Stimulated activated CD8-positive, alpha-beta memory T cell treated with anti-CD3 and anti-CD28 coated beads, Interleukin-4, amount 100 ng/mL, for 48 hours (primary cell): Measurements from ENCODE around the gene SDK2.

Experiments used
- DNase-seq: peaks from one replicate; pipeline ENCODE4 v3.0.0-alpha.2; 2020

The SDK2 gene

DNA sequence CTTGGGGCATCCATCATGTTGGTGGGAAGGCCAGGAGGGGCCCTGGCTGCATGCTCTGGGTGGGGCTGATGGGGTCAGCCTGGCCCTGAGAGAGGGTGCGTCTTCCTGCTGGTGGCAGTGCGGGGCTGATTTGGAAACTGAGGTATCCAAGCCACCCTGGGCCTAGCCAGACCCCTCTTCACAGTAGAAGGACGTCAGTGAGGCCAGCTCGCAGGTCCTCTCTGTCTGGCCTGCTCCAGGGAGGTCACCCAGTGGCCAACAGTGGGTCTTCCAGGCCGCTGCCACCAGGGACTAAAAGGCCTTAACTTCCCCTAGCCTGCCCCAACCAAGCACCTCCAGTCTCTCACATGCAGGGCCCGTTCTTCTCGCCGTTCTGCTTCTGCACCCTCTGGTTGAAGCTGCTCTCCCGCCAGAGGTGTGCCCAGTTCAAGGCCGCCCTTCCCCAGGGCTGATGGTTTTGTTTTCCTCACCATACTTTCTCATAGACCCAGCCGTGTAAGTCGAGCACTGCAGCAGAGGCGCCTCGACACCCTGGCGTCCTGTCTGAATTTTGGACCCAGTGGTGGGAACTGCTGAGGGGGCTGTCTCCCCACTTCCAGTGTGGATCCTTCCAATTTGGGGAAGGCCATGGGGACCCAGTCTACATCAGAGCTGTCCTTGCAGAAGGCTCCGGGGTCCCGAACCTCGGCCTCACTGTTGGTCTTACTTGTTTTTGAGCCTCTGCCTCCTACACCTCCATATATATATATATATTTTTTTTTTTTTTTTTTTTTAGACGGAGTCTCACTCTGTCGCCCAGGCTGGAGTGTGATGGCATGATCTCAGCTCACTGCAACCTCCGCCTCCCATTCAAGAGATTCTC is 289.6 kb downstream of the SDK2 start:
- DNase-seq = no peak

DNA sequence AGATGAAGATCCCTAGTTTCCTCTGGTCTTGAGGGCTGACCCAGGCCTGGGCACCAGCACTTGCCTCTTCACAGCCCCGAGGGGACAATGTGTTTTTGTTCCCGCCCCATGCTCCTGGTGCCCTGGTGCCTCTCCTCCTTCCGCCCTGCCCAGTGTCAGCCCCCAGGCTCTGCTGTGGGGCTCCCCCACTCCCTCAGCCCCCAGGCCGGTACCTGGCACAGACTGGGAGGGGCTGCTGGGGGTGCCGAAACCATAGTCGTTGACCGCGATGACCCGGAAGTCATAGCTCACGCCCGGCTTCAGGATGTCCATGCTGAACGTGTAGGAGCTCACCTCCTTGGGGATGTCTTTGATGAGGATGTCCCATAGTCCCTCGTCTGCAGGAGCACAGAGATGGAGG is 292.0 kb downstream of the SDK2 start:
- DNase-seq = no peak

DNA sequence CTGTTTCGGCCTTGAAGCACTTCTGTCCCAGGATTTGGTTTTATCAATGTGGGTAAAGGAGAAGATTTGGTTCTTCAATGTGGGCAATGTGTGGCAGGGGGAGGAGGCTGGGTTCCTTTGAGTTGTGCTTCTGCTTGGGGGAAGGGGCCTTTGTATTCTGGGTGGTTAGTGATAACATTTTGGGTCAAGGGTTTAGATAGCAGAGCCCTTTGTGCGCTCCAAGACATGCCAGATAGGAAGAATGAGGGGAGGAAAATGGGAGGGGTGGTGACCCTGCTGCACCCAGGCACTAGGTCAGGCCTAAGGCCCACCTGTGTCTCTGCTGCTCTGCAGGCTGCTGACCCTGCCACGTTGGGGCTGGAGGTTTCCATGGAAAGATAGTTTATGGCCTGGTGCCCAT is 292.5 kb downstream of the SDK2 start:
- no peak for DNase-seq

DNA sequence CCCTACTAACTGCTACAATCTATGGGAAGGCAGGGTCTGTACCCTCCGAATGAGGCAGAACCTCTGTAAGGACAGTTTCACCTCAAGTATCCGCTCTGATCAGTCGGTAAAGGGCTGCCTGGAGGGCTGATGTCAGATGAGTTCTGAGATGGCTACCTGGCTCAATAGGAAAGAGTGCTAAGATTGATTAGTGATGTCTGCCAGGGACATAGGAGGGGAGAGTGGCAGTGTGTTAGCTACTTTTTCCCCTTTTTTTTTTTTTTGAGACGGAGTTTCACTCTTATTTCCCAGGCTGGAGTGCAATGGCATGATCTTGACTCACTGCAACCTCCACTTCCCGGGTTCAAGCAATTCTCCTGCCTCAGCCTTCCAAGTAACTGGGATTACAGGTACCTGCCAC is 293.4 kb downstream of the SDK2 start:
- no peak for DNase-seq

DNA sequence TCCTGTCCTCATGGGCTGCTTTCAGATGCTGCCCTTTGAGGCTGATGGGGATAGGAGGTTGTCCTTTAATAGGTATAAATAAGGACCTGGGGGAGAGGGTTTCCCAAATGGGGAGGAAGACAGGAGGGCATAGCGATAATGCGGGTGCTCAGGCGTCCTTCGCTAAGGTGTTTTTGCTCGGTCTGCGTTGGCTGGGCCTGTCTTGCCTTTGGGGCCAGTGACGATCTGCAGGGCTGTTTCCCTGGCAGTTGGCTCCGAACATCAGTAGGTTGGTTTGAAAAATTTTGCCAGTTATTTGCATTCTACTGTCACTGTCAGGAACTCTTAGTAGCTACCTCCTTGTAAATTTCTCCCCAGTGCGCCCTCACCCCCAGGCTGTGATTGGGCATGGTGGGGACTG is 294.6 kb downstream of the SDK2 start:
- DNase-seq = no peak

DNA sequence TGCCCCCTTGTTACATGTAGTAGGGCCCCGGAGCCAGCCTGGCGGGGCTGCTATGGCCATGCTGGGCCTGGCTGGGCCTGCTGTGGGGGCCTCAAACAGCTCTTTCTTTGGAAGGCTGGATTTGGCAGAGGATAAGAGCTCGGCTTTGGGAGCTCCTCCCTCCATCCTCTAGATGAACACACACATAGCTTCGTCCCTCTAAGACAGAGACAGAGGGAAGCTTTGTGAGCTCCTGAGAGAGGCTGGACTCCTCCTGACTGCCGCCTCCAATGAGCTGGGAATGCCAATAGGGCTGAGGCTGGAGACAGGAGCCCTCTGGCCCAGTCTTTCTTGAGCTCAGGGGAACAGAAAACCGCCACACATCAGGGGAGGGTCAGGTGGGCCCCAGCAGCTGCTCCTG is 295.1 kb downstream of the SDK2 start:
- DNase-seq = no peak

DNA sequence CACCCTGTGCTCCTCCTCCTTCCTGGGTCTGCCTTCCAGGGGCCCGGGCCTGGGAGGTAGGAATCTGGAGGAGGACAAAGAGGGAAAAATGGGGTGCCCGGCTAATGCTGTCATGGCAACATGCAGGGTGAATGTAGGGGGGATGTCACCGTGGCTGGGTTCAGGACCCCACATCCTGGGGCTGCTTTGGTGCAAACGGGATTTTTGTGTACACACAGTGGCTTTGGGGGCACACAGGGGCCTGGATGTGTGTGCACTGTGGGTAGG is 295.5 kb downstream of the SDK2 start:
- no peak for DNase-seq

DNA sequence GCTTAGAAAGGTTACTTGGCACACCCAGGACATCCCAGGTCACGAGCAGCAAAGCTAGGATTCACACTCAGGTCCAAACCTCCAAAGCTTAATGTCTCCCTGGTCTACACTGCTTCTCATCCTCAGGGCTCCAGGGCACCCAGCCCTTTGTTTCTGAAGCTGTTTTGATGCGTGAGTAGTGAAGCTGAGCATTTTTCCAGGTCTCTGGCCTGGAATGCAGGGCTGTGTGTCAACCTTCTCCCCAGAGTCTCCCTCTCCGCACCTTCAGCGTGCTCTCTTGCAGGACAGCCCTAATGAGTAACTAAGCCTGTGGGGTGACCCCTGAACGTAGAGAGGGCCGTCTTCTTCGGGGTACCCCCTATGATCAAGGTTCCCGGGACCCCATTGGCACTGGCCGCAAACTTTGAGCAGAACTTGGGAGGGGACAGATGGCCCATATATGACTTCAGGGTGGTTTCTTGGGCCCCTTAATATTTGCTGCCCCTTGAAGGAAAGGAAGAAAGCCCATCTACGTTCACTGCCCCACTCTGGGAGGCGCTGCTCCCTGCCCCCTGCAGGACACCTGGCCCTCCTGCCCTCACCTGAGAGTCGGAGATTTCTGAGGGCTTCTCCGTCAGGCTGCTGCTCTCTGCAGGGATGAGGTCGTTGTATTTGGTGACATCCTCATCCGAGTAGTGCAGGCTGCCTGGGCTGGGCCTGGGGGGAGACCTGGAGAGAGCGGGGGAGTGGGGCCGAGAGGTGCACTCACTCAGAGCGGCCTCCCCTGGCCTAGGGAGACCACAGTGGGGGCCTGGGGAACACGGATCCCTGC is 296.0 kb downstream of the SDK2 start:
- DNase-seq = no peak

DNA sequence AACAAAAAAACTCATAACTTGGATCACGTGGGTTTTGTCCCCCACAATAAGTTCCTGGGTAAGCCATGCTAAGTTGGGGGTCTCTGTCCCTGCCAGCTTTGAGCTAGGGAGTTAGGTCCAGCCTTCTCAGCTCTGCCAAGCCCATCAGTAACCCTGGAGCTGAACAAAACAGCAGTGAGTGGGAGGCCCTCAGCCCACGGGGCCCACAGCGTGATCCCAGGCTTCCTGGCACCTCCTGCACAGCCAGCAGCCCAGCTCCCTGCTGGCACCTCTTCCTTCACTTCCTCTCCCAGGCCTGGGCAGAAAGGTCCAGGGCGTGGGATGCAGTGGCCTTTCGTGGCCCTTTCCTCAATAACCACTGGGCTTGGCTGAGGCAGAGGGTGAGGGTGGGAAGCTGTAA is 296.9 kb downstream of the SDK2 start:
- DNase-seq = no peak

DNA sequence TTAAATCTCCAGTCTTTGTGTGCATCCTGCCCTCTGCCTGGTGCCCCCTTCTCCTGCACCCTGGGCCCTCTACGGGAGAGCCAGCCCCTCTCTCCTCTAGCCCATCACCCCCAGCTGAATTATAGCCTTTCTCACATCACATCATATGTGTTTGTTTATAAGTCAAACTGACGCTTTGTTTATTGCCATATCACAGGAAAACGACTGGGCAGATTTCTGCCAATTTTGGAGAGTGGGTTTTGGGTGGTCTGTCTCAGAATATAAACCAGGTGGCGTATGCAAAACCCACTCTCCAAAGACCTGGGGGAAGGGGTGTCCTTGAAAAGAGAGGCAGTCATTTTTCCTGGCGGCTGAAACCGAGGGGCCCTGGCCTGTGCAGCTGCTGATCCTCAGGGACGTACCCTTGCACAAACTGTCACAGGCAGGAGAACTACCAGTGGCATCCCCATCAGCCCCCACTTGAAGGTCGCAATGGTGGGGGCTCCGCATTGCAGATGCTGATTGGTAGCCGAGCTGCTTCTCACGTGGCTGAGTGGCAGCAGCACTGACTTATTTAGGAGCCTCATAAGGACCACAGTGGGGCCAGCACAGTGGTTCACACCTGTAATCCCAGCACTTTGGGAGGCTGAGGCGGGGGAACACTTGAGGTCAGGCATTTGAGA is 297.6 kb downstream of the SDK2 start:
- DNase-seq = no peak

DNA sequence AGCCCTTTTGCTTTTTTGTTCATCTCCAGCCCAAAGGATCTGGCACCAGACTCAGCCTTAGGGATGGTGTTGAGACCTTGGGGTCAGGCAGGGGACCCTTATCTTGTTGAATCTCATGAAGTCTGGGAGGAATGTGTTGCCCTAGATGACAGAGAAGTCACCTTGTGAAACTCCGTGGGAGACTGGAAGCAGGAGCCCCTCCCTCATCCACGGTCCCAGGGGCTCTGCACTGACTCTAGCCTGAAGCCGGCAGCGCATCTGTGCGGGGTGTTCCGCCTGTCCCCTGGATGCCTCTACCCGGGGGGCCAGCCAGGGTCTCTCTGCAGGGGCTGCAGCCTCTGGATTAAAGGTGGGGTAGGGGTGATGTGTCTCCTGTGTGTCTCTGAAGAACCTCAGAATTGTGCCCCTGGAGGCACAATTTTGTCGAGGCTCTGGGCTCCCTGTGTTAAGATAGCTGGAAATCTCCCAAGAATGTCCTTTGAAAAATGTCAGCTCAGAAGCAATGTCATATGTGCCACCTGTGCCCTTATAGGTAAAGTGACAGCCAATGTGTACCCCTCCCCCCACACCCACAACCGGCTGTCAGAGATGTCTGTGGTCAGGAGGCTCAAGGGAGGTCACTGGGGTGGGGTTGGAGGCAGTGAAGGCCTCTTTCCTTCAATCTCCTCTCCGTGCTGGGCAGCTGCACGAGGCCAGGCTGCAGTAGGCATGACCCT is 300.3 kb downstream of the SDK2 start:
- no peak for DNase-seq

DNA sequence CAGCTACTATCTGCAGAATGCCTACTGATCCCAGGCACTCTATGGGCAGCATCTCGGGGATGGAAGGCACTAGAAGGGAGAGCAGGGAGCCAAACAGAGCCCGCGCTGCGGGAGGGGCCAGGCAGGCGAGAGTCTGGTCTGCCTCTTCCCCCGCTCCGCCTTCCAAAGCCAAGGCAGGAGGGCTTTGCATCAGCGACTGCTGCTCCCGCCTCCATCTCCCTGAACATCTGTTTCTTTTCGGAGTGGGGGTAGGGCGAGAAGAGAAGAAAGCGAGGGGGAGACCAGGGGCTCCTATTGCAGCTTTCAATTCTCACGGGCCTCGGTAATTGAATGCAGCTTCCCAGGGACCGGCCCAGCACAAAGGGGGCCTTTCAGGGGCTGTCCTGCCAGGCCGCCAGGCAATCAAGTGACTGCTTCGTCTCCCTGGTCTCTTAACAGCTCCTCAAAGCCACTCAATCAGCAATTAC is 301.0 kb downstream of the SDK2 start:
- no peak for DNase-seq

DNA sequence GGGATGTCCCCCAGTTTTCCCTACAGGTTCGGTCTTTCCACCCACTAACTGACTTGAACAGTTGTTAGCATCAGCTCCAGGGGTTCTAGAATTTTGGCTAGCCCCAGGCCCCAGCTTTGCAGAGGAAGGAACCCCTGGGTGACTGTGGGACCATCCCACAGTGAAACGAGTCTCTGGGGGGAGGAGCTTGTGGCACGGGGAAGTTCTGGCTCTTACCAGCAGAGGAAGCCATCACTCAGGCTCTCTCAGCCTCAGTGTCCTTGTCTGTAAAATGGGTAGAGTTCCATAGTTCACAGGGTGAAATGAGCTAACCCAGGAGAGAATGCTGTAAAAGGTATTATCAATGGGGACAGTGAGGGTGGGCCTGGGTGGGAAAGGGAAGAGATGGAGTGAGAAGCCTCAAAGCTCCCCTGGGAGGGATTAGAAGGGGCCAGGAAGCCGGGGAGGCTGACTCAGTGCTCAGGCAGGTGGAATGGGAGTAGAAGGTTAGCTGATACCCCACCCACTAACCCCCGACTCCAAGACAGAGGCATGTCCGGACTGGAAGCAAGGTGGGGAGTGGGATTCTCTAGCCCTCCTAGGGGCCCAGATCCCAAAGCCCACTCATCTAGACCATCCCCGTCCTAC is 301.6 kb downstream of the SDK2 start:
- DNase-seq = no peak

DNA sequence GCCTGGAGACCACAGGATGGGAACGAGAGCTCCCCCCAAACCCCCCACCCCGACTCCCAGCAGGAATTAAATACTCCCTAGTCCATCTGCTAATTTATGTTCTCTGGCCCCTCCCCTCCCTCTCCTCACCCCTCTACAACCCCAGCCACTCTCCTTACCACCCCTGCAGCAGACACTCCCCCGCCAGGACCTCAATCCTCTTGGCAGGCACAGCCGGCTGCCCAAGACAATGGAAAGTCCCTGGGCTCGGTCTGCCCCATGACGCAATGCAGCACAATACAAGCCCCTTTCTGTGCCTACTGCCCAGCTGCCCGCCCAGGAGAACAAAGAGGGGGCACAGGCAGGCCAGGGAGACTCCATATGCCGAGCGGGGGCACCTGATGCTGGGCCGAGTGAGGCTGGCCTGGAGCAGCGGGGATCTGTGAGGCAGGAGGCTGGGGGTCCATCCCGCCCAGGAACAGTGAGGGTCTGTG is 302.2 kb downstream of the SDK2 start:
- DNase-seq = no peak

DNA sequence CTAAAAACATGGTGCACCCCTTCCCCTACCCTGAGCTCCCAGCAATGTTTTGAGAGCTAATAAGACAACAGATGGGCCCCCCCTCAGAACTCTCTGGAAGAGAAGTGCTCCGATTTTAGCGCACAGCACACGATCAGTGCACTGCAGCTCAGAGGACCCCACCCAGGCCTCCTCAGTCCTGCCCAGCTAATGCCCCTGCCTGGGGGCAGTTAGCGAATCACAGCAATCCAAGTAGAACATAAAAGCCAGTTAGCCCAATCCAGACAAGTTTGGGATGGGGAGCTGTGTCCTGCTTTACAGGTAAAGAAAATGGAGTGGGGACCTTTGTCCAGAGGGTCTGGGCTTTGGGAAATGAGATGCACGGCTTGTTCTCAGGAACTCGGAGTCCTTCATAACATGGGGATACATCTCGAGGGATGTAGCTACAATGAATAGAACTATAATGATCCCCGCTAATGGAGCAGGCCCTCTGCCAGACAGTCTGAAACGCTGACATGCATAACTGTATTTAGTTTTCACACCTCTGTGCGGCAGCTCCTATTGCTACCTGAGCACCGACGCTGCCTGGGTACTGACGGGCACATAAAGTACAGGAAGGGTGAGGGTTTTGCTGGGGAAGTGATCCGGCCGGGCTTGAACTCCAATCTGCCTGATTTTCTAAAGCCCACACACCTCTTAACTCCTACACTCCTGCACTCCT is 302.7 kb downstream of the SDK2 start:
- DNase-seq = no peak

DNA sequence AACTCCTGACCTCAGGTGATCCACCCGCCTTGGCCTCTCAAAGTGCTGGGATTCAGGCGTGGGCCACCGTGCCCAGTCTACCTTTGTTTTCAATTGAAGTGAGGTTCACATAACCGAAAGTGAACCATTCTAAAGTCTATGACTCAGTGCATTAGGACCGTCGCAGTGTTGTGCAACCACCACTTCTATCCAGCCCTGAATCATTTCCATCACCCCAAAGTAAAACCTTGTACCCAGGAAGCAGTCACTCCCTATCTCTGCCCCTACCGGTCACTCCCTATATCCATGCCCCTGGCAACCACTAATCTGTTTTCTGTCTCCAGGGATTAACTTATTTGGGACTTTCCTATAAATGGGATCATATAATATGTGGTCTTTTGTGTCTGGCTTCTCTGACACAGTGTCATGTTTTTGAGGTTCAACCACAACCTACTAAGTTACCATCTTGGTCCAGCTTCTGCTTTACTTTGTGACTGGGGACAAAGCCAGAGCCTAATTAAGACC is 304.1 kb downstream of the SDK2 start:
- DNase-seq = peak; percentile 34

DNA sequence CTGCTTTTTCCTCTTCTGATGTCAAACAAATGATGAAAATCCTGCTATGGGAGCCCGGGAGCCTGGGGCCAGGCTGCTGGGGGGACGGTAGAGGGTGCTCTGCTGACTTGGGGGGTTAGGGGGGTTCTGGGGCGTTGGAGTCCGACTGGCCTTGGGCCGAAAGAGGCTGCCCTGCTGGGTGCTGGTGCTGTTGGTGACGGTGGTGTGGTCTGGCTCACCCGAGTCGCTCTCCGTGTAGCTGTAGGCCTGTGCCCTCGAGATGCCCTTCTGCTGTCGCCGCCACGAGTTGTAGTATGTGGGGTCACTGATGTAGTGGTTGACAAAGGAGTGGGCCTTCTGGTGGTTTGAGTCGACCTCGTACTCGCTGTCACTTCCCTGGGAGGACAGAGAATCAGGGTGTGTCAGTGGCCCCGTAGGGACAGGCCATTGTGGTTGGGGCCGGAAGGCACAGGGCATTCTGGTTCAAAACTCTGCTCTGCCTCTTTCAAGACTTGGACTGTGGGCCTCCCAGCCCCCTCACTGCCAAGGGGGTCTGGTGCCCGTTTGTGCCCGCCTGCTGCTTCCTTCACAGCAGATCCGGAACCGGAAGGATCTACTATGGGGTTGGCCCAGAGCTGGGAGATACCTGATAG is 305.6 kb downstream of the SDK2 start:
- no peak for DNase-seq

DNA sequence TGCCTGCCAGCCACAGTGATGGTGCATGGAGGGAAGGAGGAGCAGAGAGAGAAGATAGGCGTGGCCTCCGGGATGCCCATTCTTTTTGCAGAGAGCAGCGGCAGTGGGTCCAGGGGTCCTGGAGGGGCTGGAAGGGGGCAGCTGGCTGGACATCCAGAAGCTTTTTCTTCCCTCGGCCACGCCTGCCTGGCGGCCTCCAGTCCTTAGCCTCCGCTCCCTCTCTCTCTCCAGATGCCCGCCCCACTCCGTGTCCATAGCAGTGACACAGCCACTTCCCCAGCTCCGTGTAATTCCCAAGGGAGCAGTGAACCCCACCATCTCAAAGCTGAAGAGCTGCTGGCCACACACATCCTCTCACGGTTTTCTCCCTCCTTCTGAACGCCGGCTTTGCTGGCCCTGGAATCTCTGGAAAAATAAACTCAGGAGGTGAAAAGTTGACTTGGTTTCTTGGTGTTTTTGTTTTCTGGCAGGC is 306.2 kb downstream of the SDK2 start:
- no peak for DNase-seq

DNA sequence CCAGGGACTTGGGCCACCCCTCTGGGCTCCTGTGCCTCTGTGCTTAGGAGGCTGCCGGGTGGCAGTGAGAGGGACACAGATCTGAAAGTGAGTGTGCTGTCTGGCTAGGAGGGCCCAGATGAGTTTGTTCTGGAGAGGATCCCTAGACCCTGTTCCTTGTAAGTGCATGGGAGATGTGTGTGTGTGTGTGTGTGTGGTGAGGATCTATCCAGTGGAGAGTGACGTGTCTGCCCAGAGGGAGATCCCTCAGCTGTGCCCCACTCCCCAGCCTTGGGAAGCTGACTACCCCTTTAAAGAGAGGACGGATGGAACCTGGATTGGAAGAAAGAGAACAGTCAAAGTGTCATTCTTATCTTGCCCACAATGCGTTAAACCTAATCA is 306.9 kb downstream of the SDK2 start:
- no peak for DNase-seq

DNA sequence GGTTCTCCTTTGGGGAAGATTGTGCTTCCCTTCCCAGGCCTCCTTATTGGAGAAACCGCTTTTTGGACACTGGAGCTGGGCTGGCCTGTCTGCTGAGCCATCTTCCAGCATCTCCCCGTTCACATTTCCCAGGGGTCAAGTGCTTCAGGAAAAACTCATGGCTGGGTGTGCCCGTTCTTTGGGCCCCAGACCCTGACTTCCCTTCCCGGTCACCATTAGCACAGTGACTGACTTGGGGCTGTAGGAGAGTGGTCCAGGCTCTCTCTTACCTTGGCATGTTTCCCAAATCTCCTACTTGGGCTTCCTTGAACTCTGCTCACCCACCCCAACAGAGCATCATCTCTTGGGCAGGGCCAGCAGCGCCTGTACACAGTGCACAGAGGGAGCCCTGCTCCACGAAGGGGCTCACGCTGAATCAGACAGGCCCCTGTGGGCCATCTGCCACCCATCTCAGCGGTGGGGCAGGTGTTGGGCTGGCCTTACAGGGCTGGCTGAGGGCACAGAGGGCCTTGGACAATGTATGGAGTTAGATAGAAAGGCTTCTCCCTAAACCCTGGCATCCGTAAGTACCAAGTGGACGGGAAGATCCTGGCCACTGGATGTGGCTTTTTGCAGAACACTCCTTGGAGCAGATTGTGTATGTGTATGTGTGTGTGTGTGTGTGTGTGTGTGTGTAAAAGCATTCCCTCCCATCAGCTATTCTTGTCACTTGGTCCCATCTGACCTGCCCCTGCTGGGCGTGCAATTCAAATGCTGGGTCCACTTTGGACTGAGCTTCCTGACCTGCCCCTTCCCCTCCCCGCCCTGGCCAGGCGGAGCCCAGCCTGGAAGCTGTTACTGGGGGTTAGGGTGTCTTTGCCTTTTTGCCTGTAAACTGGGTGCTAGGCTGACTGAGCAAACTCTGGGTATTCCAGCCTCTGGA is 307.6 kb downstream of the SDK2 start:
- no peak for DNase-seq
